Measurements from ENCODE around the gene BTF3L4. TPM values are rescaled to one million over a fixed set of nuclear protein-coding genes. Genes with fewer than 3 reads are reported as not detected.

The BTF3L4 gene
- total RNA-seq, 1 donor from 2014 or later: 51.9 TPM

- Histone ChIP-seq H3K27me3 (ENCODE audit: control insufficient read depth, insufficient read depth, low read length) (no peaks in the 10 kb centered on the region), H3K4me3 (ENCODE audit: low read depth, low read length) (no peak overlapping the region), H3K36me3 (ENCODE audit: control insufficient read depth, insufficient read depth, low read length) (peaks cover 18% of the 10 kb centered on the region)
- no peak for TF ChIP-seq CTCF (IDR thresholded peaks at IDR 0.05; ENCODE audit: insufficient read depth, low read length, severe bottlenecking)
- no peak for FAIRE-seq
- no peak for DNase-seq (ENCODE audit: low read depth)
Measured at GRCh38 chr1:52057876-52058415, 1.9 kb downstream of the BTF3L4 start.

GRCh38 chr1:52059321-52059720 is 3.2 kb downstream of the BTF3L4 start:
- FAIRE-seq: no peak
- no peaks in the 10 kb centered on the region for H3K27me3 ChIP-seq (ENCODE audit: control insufficient read depth, insufficient read depth, low read length)
- DNase-seq (ENCODE audit: low read depth): peak; percentile 68
- peaks cover 23% of the 10 kb centered on the region for H3K36me3 ChIP-seq (ENCODE audit: control insufficient read depth, insufficient read depth, low read length)
- no peak overlapping the region for H3K4me3 ChIP-seq (ENCODE audit: low read depth, low read length)
- no peak for TF ChIP-seq CTCF (IDR thresholded peaks at IDR 0.05; ENCODE audit: insufficient read depth, low read length, severe bottlenecking)

GRCh38 chr1:52059888-52060287 is 3.8 kb downstream of the BTF3L4 start:
- FAIRE-seq: no peak
- TF ChIP-seq CTCF (IDR thresholded peaks at IDR 0.05; ENCODE audit: insufficient read depth, low read length, severe bottlenecking): no peak
- Histone ChIP-seq H3K27me3 (ENCODE audit: control insufficient read depth, insufficient read depth, low read length) (no peaks in the 10 kb centered on the region), H3K4me3 (ENCODE audit: low read depth, low read length) (no peak overlapping the region), H3K36me3 (ENCODE audit: control insufficient read depth, insufficient read depth, low read length) (peaks cover 23% of the 10 kb centered on the region)
- DNase-seq (ENCODE audit: low read depth): no peak

- DNase-seq (ENCODE audit: low read depth) (no peak), FAIRE-seq (no peak)
- Histone ChIP-seq H3K27me3 (ENCODE audit: control insufficient read depth, insufficient read depth, low read length) (no peaks in the 10 kb centered on the region), H3K36me3 (ENCODE audit: control insufficient read depth, insufficient read depth, low read length) (peaks cover 23% of the 10 kb centered on the region), H3K4me3 (ENCODE audit: low read depth, low read length) (no peak overlapping the region)
- no peak for TF ChIP-seq CTCF (IDR thresholded peaks at IDR 0.05; ENCODE audit: insufficient read depth, low read length, severe bottlenecking)
Measured at GRCh38 chr1:52060822-52061221, 4.7 kb downstream of the BTF3L4 start.

GRCh38 chr1:52063192-52063591 is 7.1 kb downstream of the BTF3L4 start:
- no peak for TF ChIP-seq CTCF (IDR thresholded peaks at IDR 0.05; ENCODE audit: insufficient read depth, low read length, severe bottlenecking)
- no peak overlapping the region for H3K4me3 ChIP-seq (ENCODE audit: low read depth, low read length)
- H3K27me3 ChIP-seq (ENCODE audit: control insufficient read depth, insufficient read depth, low read length): no peaks in the 10 kb centered on the region
- H3K36me3 ChIP-seq (ENCODE audit: control insufficient read depth, insufficient read depth, low read length): peaks cover 26% of the 10 kb centered on the region
- DNase-seq (ENCODE audit: low read depth) (no peak), FAIRE-seq (no peak)

GRCh38 chr1:52070704-52071103 is 14.6 kb downstream of the BTF3L4 start:
- TF ChIP-seq CTCF (IDR thresholded peaks at IDR 0.05; ENCODE audit: insufficient read depth, low read length, severe bottlenecking): no peak
- peaks cover 4% of the 10 kb centered on the region for H3K36me3 ChIP-seq (ENCODE audit: control insufficient read depth, insufficient read depth, low read length)
- no peak for FAIRE-seq
- H3K4me3 ChIP-seq (ENCODE audit: low read depth, low read length): no peak overlapping the region
- no peak for DNase-seq (ENCODE audit: low read depth)
- no peaks in the 10 kb centered on the region for H3K27me3 ChIP-seq (ENCODE audit: control insufficient read depth, insufficient read depth, low read length)

Data from bronchial epithelial cell (primary cell).